HG02798 (cell line): Measurements from ENCODE around the gene B3GNT8.
"Not testable (repeated sequence)": the region's sequence is repeated elsewhere in the genome, so short reads cannot be mapped to it uniquely, and the experiment has no call there.

Experiments used
- ATAC-seq: cut with Tn5 transposase; IDR thresholded peaks from one replicate; pipeline ENCODE4 v1.9.1; 2021; ENCODE audit warnings: mild to moderate bottlenecking; ENCODE audit not compliant: unreplicated experiment, poor library complexity

Gene B3GNT8, protein sequence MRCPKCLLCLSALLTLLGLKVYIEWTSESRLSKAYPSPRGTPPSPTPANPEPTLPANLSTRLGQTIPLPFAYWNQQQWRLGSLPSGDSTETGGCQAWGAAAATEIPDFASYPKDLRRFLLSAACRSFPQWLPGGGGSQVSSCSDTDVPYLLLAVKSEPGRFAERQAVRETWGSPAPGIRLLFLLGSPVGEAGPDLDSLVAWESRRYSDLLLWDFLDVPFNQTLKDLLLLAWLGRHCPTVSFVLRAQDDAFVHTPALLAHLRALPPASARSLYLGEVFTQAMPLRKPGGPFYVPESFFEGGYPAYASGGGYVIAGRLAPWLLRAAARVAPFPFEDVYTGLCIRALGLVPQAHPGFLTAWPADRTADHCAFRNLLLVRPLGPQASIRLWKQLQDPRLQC

DNA sequence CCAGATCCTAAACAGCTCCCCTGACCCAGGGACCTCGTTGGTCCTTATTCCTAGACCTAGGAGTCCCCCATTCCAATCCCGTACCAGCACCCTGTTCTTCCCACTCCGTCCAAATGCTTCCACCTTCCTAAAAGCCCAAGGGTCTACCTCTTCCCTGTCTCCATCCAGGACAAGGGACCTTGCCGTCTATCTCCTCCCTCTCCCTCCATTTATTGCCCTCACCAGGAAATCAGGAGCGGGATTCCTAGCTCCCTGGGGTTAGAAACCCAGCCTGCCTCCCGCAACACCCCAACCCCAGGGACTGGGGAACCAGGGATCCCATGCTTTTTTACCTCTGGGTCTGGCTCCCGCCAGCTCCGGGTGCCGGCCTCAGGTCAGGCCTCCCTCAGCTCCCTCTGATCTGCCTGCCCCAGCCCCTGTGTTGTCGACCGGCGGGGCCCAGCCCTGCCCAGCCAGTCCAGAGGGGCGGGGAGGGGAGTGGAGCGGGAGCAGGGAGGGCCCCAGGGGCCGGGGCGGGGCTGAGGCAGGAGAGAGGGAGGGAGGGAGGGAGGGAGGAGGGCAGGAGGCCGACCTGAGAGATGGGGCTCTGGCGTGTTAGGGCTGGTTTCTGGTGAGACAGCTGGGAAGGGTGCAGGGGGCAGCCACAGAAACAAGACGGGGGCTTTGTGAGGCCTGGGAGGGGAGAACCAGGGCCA lies at the start of gene B3GNT8:
Gene B3GNT8 (minus strand): TSS at position 423 of the 695 bp plus-strand sequence. CDS start 596 bp downstream, outside the sequence.
- no peak for ATAC-seq

DNA sequence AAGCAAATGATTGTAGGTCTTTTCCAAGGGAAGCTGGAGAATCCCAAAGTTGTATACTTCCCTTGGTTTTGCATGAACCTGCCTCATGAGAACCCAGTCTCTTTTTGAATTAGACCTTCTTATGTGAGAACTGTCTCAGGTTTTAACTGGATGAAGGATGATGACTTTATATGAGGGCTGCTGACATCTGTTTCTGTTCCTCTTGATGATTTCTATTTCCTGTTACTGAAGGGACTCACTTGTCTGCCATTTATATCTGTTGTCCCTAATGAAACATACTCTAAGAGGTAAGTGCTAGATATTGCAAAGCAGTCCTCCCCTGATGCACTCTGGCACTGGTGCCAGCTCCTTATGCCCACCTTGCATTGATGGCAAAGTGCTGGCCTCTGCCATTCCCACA lies 49.4 kb upstream of the B3GNT8 start:
- no peak for ATAC-seq

DNA sequence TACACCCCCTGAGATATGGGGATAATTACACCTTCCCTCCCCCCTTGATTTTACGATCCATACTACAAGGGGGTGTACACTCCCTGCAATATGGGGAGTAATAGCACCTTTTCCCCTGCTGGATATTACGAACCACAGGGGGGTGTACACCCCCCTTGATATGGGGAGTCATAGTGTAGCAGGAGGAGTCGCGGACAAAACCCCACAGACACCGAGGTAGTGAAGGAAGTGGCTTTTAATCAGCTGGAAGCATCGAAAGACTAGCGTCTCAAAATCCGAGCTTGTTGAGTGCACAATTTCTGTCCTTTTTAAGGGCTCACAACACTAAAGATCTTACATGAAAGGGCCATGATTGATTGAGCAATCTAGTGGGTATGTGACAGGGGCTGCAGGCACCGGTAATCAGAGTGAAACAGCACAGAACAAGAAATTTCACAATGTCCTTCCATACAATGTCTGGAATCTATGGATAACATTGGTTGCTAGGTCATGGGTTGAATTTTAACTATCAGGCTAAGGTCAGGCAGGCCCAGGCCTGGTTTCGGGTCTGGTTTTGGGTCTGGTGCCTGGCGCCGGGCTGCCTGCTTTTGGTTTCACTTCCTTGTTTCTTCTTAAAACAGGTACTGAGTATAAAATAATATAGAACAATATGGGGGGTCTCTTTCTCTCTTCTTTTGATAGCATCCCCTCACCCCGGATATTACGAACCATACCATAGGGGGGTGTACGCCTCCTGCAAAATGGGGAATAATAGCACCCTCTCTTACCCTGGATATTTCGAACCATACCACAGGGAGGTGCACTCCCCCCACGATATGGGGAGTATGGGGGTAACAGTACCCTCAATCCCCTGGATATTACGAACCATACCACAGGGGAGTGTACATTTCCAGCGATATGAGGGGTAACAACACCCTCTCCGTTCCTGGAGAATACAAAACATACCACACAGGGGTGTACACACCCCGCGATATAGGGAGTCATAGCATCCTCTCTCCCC lies 36.4 kb upstream of the B3GNT8 start:
- ATAC-seq = not testable (repeated sequence)

DNA sequence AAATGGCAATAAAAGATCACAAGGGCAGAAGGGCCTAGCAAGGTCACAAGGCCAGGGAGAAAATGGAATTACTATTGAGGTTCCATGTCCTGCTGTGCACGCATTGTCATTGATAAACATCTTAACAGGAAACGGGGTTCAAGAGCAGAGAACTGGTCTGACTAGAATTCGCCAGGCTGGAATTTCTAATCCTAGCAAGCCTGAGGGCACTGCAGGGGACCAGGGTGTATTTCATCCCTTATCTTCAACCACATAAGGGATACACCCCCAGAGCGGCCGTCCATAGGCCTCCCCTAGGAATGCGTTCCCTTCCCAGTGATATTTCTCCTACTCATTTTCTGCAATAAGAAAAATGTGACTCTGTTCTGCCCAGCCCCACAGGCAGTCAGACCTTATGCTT lies 35.3 kb upstream of the B3GNT8 start:
- no peak for ATAC-seq

DNA sequence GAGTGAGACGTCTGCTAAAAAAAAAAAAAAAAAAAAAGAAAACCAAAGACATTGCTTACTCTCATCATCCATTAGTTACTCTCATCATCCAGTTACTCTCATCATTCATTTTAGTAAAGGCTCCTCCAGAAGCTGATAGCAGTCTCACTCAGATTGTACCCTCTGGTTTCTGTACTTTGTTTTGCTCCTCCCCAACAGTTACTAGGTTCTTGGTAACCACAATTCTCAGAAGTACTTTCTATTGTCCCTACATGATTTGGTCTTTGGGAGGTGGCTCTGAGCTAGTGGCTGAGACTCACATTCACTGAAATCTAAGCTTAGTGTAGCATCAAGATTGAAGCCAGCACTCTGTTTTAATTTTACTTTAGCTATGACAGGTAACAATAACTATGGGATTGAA lies 30.1 kb upstream of the B3GNT8 start:
- peak; percentile 74 for ATAC-seq

DNA sequence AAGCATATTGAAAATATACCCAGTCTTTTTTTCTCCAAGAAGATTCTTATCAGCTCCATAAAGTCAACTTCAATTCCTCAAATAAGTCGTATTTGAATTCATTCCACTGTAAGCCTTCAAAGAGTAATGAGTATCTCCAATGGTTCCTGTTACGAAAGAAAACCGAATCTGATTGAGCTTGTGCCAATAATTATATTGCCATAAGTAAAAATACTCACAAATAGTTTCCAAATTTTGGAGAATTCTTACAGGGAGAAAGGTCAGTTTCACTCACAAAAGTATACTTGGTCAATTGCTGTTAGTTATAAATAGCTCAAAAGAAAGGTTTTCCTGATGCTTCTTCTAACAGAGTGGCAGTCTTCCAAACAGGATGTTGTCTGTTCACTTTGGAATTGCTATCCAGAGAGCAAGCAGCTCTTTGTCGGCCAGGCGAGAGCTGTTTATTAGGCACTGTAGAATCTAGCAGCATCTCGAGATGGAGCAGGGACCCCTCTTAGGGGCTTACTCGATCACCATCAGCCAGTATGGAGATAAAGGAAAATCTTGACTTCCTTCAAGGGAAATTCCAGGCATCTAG lies 29.3 kb upstream of the B3GNT8 start:
- no peak for ATAC-seq

DNA sequence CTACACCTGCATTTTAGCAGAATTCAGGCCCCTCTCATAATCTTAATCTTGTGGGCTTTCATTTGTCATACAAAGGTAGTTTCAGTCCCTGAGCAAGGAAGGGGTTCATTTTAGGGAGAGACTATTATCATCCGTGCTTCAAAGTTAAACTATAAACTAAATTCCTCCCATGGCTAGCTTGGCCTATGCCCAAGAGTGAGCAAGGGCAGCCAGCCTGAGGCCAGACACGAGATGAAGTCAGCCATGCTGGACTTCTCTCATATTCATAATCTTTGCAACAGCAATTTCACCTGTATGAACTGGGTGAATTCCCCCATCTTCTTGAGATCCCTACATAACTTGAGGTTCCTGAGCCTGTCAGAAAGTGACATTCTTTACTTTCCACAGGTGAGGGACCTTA lies 28.8 kb upstream of the B3GNT8 start:
- no peak for ATAC-seq

DNA sequence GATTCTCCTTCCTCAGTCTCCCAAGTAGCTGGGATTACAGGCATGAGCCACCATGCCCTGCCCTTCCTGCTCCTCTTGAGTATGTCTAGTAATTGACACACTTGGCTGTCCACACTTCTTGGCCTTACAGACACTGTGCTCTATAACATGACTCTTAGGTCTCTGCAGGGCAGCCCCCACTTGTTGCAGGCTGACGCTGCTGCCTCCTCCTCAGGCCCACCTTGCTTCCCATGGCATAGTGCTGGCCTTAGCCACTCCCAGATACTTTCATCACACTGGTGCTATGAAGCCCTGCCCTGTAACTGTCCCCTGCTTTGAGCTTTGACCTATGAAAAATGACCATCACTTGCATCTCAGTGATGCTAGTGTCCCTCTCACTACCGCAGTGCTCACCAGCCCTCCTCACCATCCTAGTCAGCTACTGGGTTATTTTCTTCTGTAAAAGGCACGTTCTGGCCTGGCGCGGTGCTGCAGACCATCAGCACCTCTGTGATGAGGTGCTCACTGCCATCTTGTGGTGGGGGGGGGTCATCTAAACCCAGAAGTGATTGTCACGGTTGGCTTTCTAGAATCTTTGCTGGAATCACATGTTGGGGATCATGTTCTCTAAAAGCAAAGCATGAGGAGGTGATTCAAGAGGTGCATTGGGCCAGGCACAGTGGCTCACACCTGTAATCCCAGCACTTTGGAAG lies 25.6 kb upstream of the B3GNT8 start:
- ATAC-seq = no peak

DNA sequence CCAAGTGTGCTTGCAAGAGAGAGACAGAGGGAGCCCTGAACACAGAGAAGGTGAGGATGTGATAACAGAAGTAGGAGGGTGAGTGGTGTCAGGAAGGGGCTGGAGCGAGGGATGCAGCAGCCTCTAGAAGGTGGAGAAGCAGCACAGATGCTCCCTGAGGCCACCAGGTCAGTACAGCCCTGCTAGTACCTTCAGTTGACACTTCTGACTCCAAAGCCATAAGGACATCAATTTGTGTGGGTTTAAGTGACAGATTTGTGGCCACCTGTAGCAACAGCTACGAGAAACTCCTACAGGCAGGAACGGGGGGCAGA lies 22.6 kb upstream of the B3GNT8 start:
- no peak for ATAC-seq

DNA sequence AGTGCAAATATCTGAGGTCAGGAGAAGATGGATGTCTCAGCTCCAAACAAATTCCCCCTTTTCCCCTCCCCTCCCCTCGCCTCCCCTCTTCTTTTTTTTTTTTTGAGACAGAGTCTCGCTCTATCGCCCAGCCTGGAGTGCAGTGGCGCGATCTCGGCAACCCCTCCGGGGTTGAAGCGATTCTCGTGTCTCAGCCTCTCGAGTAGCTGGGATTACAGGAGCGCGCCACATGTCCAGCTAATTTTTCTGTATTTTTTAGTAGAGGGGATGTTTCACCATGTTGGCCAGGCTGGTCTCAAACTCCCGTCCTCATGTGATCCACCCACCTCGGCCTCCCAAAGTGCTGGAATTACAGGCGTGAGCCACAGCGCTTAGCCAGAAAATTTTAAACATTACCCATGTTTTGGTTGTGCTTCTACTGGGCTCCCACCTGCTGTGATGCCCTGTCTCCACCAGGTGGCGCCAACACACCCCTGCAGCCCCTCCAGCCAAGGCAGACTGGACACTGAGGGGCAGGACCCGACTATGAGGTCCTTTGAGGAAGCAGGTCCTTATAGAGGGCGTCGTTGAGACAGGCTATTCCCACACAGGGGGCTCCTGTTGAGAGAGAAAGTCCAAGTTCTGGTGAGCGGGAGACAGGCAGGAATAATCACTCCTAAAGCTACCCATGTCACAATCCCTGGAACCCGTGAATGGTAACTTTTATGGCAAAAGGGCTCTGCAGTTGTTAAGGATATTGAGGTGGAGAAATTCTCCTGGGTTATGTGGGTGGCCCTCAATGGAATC lies 22.1 kb upstream of the B3GNT8 start:
- ATAC-seq = peak; percentile 66

DNA sequence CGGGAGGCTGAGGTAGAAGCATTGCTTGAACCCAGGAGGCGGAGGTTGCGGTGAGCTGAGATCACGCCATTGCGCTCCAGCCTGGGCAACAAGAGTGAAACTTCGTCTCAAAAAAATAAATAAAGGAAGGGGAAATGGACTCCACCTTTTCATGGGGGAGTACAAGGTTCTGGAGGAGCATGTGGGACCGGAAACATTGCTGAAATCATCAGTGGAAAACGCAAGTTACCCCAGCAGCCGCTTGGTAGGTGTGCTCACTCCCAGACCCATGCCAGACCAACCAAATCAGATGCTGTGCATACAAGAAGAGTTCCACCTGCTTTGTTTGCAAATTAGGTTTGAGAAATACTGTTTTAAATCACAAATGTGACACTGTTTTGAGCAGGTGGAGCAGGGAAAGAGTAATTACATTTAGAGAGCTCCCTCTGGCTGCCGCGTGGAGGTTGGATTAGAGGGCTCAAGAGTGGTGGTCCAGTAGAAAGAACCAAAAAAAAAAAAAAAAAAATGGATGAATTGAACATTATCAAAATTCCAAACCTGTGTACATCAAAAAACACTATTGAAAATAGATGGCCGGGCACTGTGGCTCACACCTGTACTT lies 20.7 kb upstream of the B3GNT8 start:
- no peak for ATAC-seq

DNA sequence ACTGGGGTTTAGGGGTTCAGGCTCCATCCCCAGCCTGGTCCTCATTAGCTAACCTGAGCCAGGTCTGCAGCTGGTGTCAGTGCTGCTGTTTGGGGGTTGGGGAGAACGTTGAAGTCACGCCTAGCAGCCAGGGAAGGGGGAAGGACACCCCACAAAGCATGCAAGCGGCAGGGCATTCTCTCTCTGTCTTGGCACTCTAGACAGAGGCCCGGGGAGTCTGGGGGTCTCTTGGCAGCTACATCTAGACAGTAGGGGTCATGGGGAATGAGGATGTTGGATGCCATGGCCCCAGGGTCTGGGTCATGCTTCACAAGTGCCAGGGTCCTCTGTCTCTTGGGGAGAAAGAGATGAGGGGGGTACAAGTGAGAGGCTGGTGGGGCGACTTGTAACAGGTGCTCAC lies 18.4 kb upstream of the B3GNT8 start:
- no peak for ATAC-seq

DNA sequence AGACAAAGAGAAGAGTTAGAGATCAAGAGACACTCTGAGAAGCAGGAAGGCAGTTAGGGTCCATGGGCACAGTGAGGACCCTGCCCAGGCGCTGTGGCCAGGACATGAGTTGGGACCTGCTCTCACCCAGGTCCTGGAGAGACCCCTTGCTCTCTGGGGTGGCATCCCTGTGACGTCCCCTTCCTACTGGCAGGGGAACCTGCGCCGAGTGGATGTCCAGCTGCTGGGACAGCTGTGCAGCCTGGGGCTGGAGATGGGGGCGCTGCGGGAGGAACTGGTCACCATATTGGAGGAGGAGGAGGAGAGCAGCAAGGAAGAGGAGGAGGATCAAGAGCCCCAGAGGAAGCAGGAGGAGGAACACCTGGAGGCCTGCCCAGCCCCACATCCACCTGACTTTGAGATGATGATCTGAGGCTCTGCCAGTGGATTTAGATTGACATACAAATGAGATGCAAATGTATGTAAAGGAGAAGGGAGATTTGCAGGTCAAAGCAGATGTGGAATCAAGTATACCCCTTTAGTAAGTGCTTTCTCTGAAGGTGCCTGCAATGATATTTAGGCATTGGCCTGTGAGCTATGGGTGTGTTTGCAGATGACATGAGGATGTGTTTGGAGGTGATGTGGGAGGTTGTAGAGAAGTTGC lies 16.8 kb upstream of the B3GNT8 start:
- no peak for ATAC-seq

DNA sequence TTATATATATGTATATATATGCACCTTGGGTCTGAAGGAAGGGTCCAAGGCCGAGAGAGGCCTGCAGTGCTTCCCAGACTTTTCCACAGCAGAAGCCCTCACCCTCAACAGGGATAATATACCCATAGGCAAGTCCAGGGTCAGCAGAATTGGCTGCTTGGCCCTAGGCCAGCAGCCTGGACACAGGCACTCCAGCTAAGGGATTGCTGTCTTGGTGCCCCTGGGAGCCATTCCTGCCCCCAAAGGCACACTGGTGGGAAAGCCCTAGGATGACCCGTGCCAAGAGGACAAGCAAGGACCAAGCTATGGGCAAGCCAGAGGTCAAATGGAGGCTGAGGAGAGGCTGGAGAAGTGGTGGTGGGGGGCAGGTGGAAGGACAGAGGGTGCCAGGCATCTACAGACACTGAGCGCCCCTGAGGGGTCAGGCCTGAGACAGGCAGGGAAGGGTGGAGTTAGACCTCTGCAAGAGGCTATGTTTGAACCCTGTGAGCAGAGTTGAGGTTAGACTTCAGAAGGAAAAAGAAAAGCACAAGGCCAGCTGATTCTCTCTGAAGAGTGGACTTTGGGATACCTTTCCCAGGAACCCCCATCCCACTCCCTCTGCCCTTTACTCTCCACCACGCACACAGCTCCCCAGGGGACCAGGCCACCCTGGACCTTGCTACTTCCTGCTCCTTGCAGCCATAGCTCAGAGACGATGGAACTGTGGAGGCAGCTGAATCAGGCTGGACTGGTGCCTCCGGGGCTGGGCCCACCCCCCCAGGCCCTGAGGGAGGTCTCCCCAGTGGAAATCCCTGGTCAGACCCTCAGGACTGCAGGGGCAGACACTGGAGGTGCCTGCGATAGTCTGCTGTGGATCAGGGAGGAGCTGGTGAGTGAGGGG lies 15.5 kb upstream of the B3GNT8 start, which contains the start of gene ERICH4:
Gene ERICH4 (plus strand): TSS at position 684 of the 883 bp plus-strand sequence. CDS start 14 bp downstream, at position 698.
- no peak for ATAC-seq

DNA sequence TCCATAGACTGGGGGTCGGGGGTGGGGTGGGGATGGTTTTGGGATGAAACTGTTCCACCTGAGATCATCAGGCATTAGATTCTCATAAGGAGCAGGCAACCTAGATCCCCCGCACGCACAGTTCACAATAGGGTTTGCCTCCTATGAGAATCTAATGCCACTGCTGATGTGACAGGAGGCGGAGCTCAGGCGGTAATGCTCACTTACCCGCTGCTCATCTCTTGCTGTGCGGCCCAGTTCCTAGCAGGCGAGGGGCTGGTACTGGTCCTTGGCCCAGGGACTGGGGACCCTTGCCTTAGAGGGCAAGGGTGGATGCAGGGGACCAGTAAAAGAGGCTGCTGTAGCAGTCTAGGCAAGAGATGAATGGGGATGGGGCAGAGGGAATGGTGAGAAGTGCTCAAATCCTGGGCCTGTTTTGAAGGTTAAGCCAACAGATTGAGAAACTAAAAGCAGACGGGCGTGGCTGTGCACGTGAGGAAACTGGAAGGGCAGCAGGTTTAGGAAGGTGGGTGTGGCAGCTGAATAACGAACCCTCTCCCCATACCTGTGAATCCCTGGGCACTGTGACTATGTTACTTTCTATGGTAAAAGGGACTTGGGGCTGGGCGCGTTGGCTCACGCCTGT lies 14.3 kb upstream of the B3GNT8 start:
- no peak for ATAC-seq

DNA sequence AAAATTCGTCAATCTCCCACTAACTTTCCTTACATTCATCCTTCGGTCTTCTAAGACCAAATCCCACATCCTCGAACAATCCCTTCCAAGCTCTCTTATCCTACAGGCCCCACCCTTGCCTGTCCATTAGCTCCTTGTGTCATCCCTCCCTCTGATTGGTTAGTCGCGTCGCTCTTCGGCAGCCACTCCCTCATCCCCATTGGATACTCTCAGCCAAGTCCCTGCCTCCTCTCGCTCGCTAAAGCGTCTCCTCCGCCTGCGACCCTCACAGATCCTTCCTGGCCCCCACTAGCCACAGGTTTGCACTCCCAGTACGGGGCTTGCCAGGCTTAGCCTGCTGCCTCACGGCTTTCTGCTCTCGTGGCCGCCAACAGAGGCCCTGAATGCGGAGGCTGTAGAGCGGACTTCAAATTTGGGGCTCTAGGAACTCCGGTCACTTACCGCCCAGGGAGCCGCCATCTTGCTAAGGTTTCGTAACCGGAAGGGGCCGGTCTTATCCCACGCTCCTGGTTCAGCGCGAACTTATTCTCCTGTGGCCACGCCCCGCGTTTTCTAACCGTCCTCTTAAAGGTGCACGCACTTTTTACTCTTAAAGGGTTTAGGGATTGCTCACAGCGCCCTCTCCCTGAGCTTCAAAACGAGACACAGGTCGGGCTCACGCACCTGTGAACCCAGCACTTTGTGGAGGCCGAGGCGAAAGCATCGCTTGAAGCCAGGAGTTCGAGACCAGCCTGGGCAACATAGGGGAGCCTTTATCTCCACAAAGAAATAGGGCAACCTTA lies 12.5 kb upstream of the B3GNT8 start, which contains the start of gene DMAC2:
Gene DMAC2 (minus strand): TSS at position 472 of the 782 bp plus-strand sequence. CDS start 13 bp downstream, at position 459.
- peak; percentile 95 for ATAC-seq
